ENCODE data around the gene FAM174C.

Gene FAM174C

GRCh38 chr19:1261798-1262622, 13.3 kb upstream of the FAM174C start:
- H3K9me3 ChIP-seq (ENCODE audit: control insufficient read depth, insufficient read depth, low read depth, low read length) = no peaks in the 10 kb centered on the region
- H3K4me3 ChIP-seq (ENCODE audit: low read depth, low read length) = peak overlapping the region; percentile 55
- TF ChIP-seq ZBTB10 (tag by site-specific recombination; IDR thresholded peaks at IDR 0.05) = no peak
- no peak for TF ChIP-seq ZNF560 (tag by site-specific recombination; IDR thresholded peaks at IDR 0.05; ENCODE audit: borderline replicate concordance)
- no peak for TF ChIP-seq ZNF658 (tag by site-specific recombination; IDR thresholded peaks at IDR 0.05)
- 0 out of 2 replicates have a peak, but pooled peaks have one; percentile 57 for TF ChIP-seq IKZF3 (tag by site-specific recombination; IDR thresholded peaks at IDR 0.05)
- TF ChIP-seq CTCF (tag by site-specific recombination; IDR thresholded peaks at IDR 0.05) = no peak
- TF ChIP-seq KLF16 (tag by site-specific recombination; IDR thresholded peaks at IDR 0.05) = no peak
- TF ChIP-seq ZNF670 (tag by site-specific recombination; IDR thresholded peaks at IDR 0.05; ENCODE audit: low read depth) = no peak
- TF ChIP-seq ZNF121 (tag by site-specific recombination; IDR thresholded peaks at IDR 0.05) = no peak
- TF ChIP-seq EGR2 (tag by site-specific recombination; IDR thresholded peaks at IDR 0.05; ENCODE audit: low read depth) = no peak
- TF ChIP-seq TRIM28 (IDR thresholded peaks at IDR 0.05; ENCODE audit: borderline replicate concordance, low read length) = no peak
- TF ChIP-seq ZNF600 (tag by site-specific recombination; IDR thresholded peaks at IDR 0.05) = peak; percentile 59
- TF ChIP-seq SCRT1 (tag by site-specific recombination; IDR thresholded peaks at IDR 0.05; ENCODE audit: borderline replicate concordance) = no peak
- no peak for TF ChIP-seq ZNF350 (tag by site-specific recombination; IDR thresholded peaks at IDR 0.05)
- no peak for TF ChIP-seq FEZF1 (tag by site-specific recombination; IDR thresholded peaks at IDR 0.05)
- TF ChIP-seq ZNF148 (tag by site-specific recombination; IDR thresholded peaks at IDR 0.05; ENCODE audit: borderline replicate concordance) = no peak
- no peak; the same call in 1 of the 2 replicates for TF ChIP-seq SP3 (tag by site-specific recombination; IDR thresholded peaks at IDR 0.05)
- peak; percentile 35; the same call in 1 of the 2 replicates for TF ChIP-seq ZBTB8A (tag by site-specific recombination; IDR thresholded peaks at IDR 0.05)
- peak; percentile 97 for TF ChIP-seq BCL11B (tag by site-specific recombination; IDR thresholded peaks at IDR 0.05; ENCODE audit: low read depth)
- TF ChIP-seq ZNF366 (tag by site-specific recombination; conservative IDR thresholded peaks at IDR 0.05) = no peak
- no peak for TF ChIP-seq ZNF114 (tag by site-specific recombination; IDR thresholded peaks at IDR 0.05)
- TF ChIP-seq ZNF645 (tag by site-specific recombination; IDR thresholded peaks at IDR 0.05) = no peak
- TF ChIP-seq ZSCAN23 (tag by site-specific recombination; IDR thresholded peaks at IDR 0.05) = no peak
- peak; percentile 10; the same call in 1 of the 2 replicates for TF ChIP-seq SP2 (tag by site-specific recombination; IDR thresholded peaks at IDR 0.05)
- peak; percentile 87 for TF ChIP-seq ZNF341 (tag by site-specific recombination; IDR thresholded peaks at IDR 0.05; ENCODE audit: low read depth)
- peak; percentile 95 for TF ChIP-seq BCL11A (tag by site-specific recombination; IDR thresholded peaks at IDR 0.05; ENCODE audit: low read depth)
- TF ChIP-seq ZBTB6 (tag by site-specific recombination; IDR thresholded peaks at IDR 0.05) = no peak
- TF ChIP-seq ZNF629 (tag by site-specific recombination; IDR thresholded peaks at IDR 0.05) = no peak
- peak; percentile 12; the same call in 1 of the 2 replicates for TF ChIP-seq GLIS1 (tag by site-specific recombination; IDR thresholded peaks at IDR 0.05)
- no peak for TF ChIP-seq ZNF571 (tag by site-specific recombination; IDR thresholded peaks at IDR 0.05)
- H3K27ac ChIP-seq (ENCODE audit: extremely low read depth, low read depth, low read length) = peak overlapping the region; percentile 68; the same call in 1 of the 2 replicates
- POLR2A ChIA-PET = interaction anchor here (0.5 to 10.8 kb wide), 6 partner anchors 4 to 1030 kb away, joined by 3 to 407 read pairs (median 10); partner anchors contain the start of gene CIRBP
- peaks cover 27% of the 10 kb centered on the region for H3K4me1 ChIP-seq (ENCODE audit: control insufficient read depth, insufficient read depth, low read length)
- H3K36me3 ChIP-seq (ENCODE audit: control insufficient read depth in 2 of 2, insufficient read depth in 1 of 2, low read length in 2 of 2) = peaks cover 7 to 11% of the 10 kb centered on the region in 2 experiments
- CTCF ChIA-PET = interaction anchor here (1.0 to 11.3 kb wide), 2 partner anchors 9 to 17 kb away, joined by 3 to 299 read pairs; no protein-coding TSS in a partner anchor
